ENCODE data around the gene CTNNA2. TPM values are rescaled to one million over a fixed set of nuclear protein-coding genes. Genes with fewer than 3 reads are reported as not detected.

CTNNA2 gene
- total and polyA plus RNA-seq, 2 of the 8 experiments (the other 6 are each of a cell fraction or from before 2014, with no cell fraction given) = 3.9 to 9.0 TPM

DNA sequence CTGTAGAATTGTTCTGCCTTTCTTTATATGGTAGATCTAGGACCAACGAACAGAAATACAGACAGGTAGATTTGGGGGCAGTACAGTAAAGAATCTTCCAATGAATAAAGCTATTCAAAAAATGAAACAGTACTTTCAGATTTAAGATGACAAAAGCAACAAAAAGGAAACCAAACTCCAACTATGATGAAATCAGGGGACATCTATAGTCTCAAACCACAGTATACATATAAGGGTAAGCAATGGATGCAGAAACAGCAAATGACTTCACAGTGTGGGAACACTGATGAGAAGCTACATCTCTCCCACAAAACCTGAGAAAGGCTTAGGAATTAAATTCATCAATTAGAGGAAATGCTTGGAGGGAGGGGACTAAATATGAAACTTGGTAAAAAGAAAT lies 202.5 kb downstream of the CTNNA2 start:
- no peaks in the 10 kb centered on the region for H3K79me1 ChIP-seq (ENCODE audit: low read depth, low read length)
- H2BK120ac ChIP-seq (replicated peaks; ENCODE audit: low read depth, low read length) = no peak overlapping the region
- ChIA-PET POLR2A (ENCODE audit: partially characterized antibody) (no interaction called here), CTCF (ENCODE audit: partially characterized antibody) (interaction anchor here (4.9 kb wide), 1 partner anchor 140 kb away, joined by 17 read pairs; no protein-coding TSS in a partner anchor)
- H4K5ac ChIP-seq (ENCODE audit: insufficient read length, low read depth, low read length) = no peak overlapping the region
- no peak overlapping the region for H3K4me3 ChIP-seq (ENCODE audit: extremely low read depth in 1 of 4, insufficient read depth in 2 of 4, low read depth in 3 of 4, low read length in 4 of 4)
- no peaks in the 10 kb centered on the region for H3K9me3 ChIP-seq (ENCODE audit: insufficient read depth in 2 of 2, low read depth in 1 of 2, low read length in 1 of 2)
- H3K56ac ChIP-seq (replicated peaks; ENCODE audit: insufficient read length, low read depth, low read length) = no peak overlapping the region
- H3K27ac ChIP-seq (ENCODE audit: low read depth, low read length) = no peak overlapping the region
- H3K79me2 ChIP-seq (ENCODE audit: control insufficient read depth in 1 of 2, insufficient read depth in 2 of 2, low read length in 2 of 2) = no peaks in the 10 kb centered on the region
- no peak overlapping the region for H3K4ac ChIP-seq (replicated peaks; ENCODE audit: insufficient read length, low read depth, low read length)
- H2BK12ac ChIP-seq (ENCODE audit: low read depth, low read length) = no peak overlapping the region
- H4K20me1 ChIP-seq (replicated peaks in 1 of 2; ENCODE audit: control insufficient read depth in 1 of 2, insufficient read depth in 2 of 2, low read length in 2 of 2) = no peaks in the 10 kb centered on the region
- H4K8ac ChIP-seq (ENCODE audit: extremely low read depth, insufficient read depth, low read length) = no peak overlapping the region
- FAIRE-seq (no peak), DNase-seq (ENCODE audit: low read depth in 1 of 2, low spot score in 2 of 2) (no peak)
- no peaks in the 10 kb centered on the region for H3K27me3 ChIP-seq (replicated peaks in 1 of 4; ENCODE audit: control insufficient read depth in 3 of 4, extremely low read depth in 1 of 4, insufficient read depth in 3 of 4, low read length in 3 of 4)
- no peak overlapping the region for H3K14ac ChIP-seq (ENCODE audit: insufficient read length)
- H3K9ac ChIP-seq (replicated peaks in 1 of 4; ENCODE audit: extremely low read depth in 1 of 4, low read depth in 3 of 4, low read length in 3 of 4) = no peak overlapping the region
- H3K18ac ChIP-seq (ENCODE audit: extremely low read depth, low read length) = no peak overlapping the region
- H2AK5ac ChIP-seq (ENCODE audit: low read depth, low read length) = no peak overlapping the region
- no peaks in the 10 kb centered on the region for H3K23me2 ChIP-seq (ENCODE audit: low read depth, low read length)
- no peak overlapping the region for H2AFZ ChIP-seq (ENCODE audit: low read length)
- H3K36me3 ChIP-seq (ENCODE audit: control insufficient read depth in 2 of 4, insufficient read depth in 4 of 4, low read length in 3 of 4) = no peaks in the 10 kb centered on the region
- WGBS, 2 experiments (ENCODE audit: extremely low coverage in 1 of 2, insufficient coverage in 1 of 2, insufficient read length in 1 of 2, insufficient replicate concordance in 2 of 2, low coverage in 1 of 2, low lambda C conversion rate in 2 of 2, missing lambda C conversion rate in 1 of 2) = 92% methylated on average over 1 of the region's 1 CpG; no CpG with 5 or more reads in 1 of the 2 experiments
- H2BK5ac ChIP-seq (ENCODE audit: low read depth, low read length) = no peak overlapping the region
- H3K23ac ChIP-seq (ENCODE audit: insufficient read length) = no peak overlapping the region
- H2BK20ac ChIP-seq (ENCODE audit: low read length) = no peak overlapping the region
- H4K91ac ChIP-seq (replicated peaks; ENCODE audit: insufficient read length, low read length) = no peak overlapping the region
- no peak overlapping the region for H3K4me2 ChIP-seq (ENCODE audit: insufficient read depth in 1 of 2, low read depth in 2 of 2, low read length in 2 of 2)
- peaks cover 0 to 4% (median 1%) of the 10 kb centered on the region in 4 experiments; a peak in 1 of 7 replicates for H3K4me1 ChIP-seq (replicated peaks in 1 of 4; ENCODE audit: control insufficient read depth in 3 of 4, insufficient read depth in 4 of 4, low read length in 3 of 4)
- H2BK15ac ChIP-seq (ENCODE audit: low read length) = no peak overlapping the region
- TF ChIP-seq CBX5 (IDR thresholded peaks at IDR 0.05; ENCODE audit: low read depth, low read length) = no peak
- TF ChIP-seq RFX5 (IDR thresholded peaks at IDR 0.05; ENCODE audit: borderline replicate concordance, low read depth, low read length) = no peak
- no peak for TF ChIP-seq HDAC2 (IDR thresholded peaks at IDR 0.05; ENCODE audit: borderline replicate concordance in 1 of 2, low read depth in 2 of 2, low read length in 2 of 2)
- no peak for TF ChIP-seq RXRA (IDR thresholded peaks at IDR 0.05; ENCODE audit: insufficient read depth, low read depth, low read length)
- TF ChIP-seq TAF1 (IDR thresholded peaks at IDR 0.05; ENCODE audit: low read depth, low read length) = no peak
- TF ChIP-seq, protein P1, sequence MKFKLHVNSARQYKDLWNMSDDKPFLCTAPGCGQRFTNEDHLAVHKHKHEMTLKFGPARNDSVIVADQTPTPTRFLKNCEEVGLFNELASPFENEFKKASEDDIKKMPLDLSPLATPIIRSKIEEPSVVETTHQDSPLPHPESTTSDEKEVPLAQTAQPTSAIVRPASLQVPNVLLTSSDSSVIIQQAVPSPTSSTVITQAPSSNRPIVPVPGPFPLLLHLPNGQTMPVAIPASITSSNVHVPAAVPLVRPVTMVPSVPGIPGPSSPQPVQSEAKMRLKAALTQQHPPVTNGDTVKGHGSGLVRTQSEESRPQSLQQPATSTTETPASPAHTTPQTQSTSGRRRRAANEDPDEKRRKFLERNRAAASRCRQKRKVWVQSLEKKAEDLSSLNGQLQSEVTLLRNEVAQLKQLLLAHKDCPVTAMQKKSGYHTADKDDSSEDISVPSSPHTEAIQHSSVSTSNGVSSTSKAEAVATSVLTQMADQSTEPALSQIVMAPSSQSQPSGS (IDR thresholded peaks at IDR 0.05; ENCODE audit: low read length) = no peak
- TF ChIP-seq BRCA1 (IDR thresholded peaks at IDR 0.05; ENCODE audit: low read depth, low read length) = no peak
- no peak for TF ChIP-seq BACH1 (IDR thresholded peaks at IDR 0.05; ENCODE audit: low read length)
- no peak for TF ChIP-seq NRF1 (IDR thresholded peaks at IDR 0.05; ENCODE audit: low read depth, low read length)
- TF ChIP-seq SRF (IDR thresholded peaks at IDR 0.05; ENCODE audit: low read depth, low read length) = no peak

Data from H1 (cell line).